Activated T-helper 2 cell treated with anti-CD3 and anti-CD28 coated beads, Interferon-gamma antibody, Interleukin-2, Interleukin-4, amounts not matched to agents 10 μg/mL and 5 μg/mL and 100 μg/mL, durations not matched to agents 14 hours and 24 hours and 36 hours (primary cell): Measurements from ENCODE around the gene NUDT1. TPM values are rescaled to one million over a fixed set of nuclear protein-coding genes. Genes with fewer than 3 reads are reported as not detected.

Experiments used
- DNase-seq: peaks from one replicate; pipeline ENCODE4 v3.0.0; 2021; ENCODE audit warnings: low spot score
- H3K27ac Mint-ChIP-seq: one replicate; pipeline ENCODE4 v1.8.0; 2021; ENCODE audit warnings: mixed read lengths
- H3K27me3 Mint-ChIP-seq: one replicate; pipeline ENCODE4 v1.8.0; 2021; ENCODE audit warnings: low read depth, mixed read lengths
- H3K36me3 Mint-ChIP-seq: one replicate; pipeline ENCODE4 v1.8.0; 2021; ENCODE audit warnings: low read depth, mixed read lengths
- H3K4me1 Mint-ChIP-seq: one replicate; pipeline ENCODE4 v1.8.0; 2021; ENCODE audit warnings: low read depth, mixed read lengths
- H3K4me3 Mint-ChIP-seq: one replicate; pipeline ENCODE4 v1.8.0; 2021; ENCODE audit warnings: low read depth, mild to moderate bottlenecking, moderate library complexity, mixed read lengths
- H3K9me3 Mint-ChIP-seq: one replicate; pipeline ENCODE4 v1.8.0; 2021; ENCODE audit warnings: mixed read lengths
- intact Hi-C: fragments of 100-400 bp; cut with micrococcal nuclease; formaldehyde crosslinking; loops from one replicate; pipeline ENCODE4 v1.15.1; 2023
- total RNA-seq: library from RNA; stranded (reverse); gene quantifications from 2 replicates; pipeline ENCODE4 v1.2.3, GENCODE V29; 2022

The NUDT1 gene
- total RNA-seq, 1 donor from 2014 or later, result 69.3 TPM

GRCh38 chr7:2200584-2200980 is 41.4 kb upstream of the NUDT1 start:
- intact Hi-C loops, result no loop called here
- no peak overlapping the region for H3K4me3 Mint-ChIP-seq
- H3K27ac Mint-ChIP-seq, result no peak overlapping the region
- H3K27me3 Mint-ChIP-seq, result no peaks in the 10 kb centered on the region
- H3K36me3 Mint-ChIP-seq, result peaks cover 26% of the 10 kb centered on the region
- H3K9me3 Mint-ChIP-seq, result peaks cover 1% of the 10 kb centered on the region
- DNase-seq, result no peak
- H3K4me1 Mint-ChIP-seq, result no peaks in the 10 kb centered on the region

DNA sequence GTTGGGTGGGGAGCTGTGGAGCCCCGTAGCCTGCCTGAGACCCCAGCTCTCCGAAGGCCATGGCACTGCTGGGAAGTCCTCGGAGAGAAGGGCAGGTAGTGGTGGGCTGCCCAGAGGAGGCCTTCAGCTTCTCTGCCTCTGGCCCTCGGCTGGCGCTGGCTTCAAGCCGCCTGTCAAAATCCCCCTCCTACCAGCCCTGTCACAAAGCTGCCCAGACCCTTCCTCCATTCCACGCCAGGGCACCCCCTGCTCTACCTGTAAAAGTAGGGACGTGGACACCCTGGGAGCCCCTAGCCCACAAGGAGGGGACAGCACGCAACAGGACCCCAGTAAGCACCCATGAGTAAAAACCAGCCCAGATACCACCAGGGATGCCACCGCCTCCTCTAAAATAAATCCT is 40.9 kb upstream of the NUDT1 start:
- no peak for DNase-seq
- intact Hi-C loops, result no loop called here
- no peaks in the 10 kb centered on the region for H3K9me3 Mint-ChIP-seq
- no peaks in the 10 kb centered on the region for H3K4me1 Mint-ChIP-seq
- H3K27ac Mint-ChIP-seq, result no peak overlapping the region
- peaks cover 21% of the 10 kb centered on the region for H3K36me3 Mint-ChIP-seq
- no peak overlapping the region for H3K4me3 Mint-ChIP-seq
- H3K27me3 Mint-ChIP-seq, result no peaks in the 10 kb centered on the region

DNA sequence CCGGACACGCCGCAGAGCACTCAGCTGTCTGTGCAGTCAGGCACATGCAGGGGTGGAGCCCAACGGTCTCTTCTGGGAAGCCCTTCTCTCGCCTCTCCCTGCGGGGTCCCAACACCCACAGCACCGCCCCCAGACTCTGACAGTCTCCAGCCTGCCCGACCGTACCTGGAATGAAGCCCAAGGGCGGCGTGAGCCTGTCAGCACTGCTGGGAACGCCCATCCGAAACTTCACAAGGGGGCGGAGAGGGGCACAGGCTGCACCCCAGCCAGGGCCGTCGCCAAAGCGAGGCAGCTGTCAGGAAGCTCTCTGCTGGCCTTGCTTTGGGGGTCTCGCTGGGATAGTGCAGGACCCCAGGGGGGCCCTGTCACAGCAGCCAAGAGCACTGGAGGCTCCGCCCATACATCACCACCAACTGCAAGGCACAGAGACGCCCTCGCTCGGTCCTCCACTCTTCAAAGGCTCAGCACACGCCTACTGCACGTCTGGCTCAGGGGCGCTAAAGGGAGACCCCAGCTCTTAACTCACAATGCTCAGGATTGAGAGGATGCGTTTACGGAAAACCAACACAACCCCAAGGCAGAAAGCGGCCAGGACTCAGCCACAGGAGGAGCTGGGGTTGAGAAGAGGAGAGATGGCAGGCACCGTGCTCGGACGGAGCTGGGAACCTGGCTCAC is 40.2 kb upstream of the NUDT1 start:
- DNase-seq, result no peak
- intact Hi-C loops, result no loop called here
- Mint-ChIP-seq H3K4me3 (no peak overlapping the region), H3K27me3 (no peaks in the 10 kb centered on the region), H3K27ac (no peak overlapping the region), H3K4me1 (no peaks in the 10 kb centered on the region), H3K9me3 (no peaks in the 10 kb centered on the region), H3K36me3 (peaks cover 14% of the 10 kb centered on the region)

GRCh38 chr7:2202361-2202761 is 39.7 kb upstream of the NUDT1 start:
- no peak overlapping the region for H3K4me3 Mint-ChIP-seq
- no peak overlapping the region for H3K27ac Mint-ChIP-seq
- no peaks in the 10 kb centered on the region for H3K27me3 Mint-ChIP-seq
- H3K36me3 Mint-ChIP-seq, result peaks cover 13% of the 10 kb centered on the region
- H3K4me1 Mint-ChIP-seq, result no peaks in the 10 kb centered on the region
- intact Hi-C loops, result no loop called here
- no peak for DNase-seq
- no peaks in the 10 kb centered on the region for H3K9me3 Mint-ChIP-seq

GRCh38 chr7:2202901-2203765 is 38.9 kb upstream of the NUDT1 start:
- intact Hi-C loops, result no loop called here
- Mint-ChIP-seq H3K27me3 (no peaks in the 10 kb centered on the region), H3K4me3 (no peak overlapping the region), H3K36me3 (peaks cover 18% of the 10 kb centered on the region), H3K27ac (no peak overlapping the region), H3K4me1 (no peaks in the 10 kb centered on the region), H3K9me3 (no peaks in the 10 kb centered on the region)
- no peak for DNase-seq

GRCh38 chr7:2203766-2204300 is 38.2 kb upstream of the NUDT1 start:
- no peak for DNase-seq
- Mint-ChIP-seq H3K9me3 (no peaks in the 10 kb centered on the region), H3K36me3 (peaks cover 25% of the 10 kb centered on the region), H3K27ac (no peak overlapping the region), H3K27me3 (no peaks in the 10 kb centered on the region), H3K4me1 (no peaks in the 10 kb centered on the region), H3K4me3 (no peak overlapping the region)
- intact Hi-C loops, result no loop called here

DNA sequence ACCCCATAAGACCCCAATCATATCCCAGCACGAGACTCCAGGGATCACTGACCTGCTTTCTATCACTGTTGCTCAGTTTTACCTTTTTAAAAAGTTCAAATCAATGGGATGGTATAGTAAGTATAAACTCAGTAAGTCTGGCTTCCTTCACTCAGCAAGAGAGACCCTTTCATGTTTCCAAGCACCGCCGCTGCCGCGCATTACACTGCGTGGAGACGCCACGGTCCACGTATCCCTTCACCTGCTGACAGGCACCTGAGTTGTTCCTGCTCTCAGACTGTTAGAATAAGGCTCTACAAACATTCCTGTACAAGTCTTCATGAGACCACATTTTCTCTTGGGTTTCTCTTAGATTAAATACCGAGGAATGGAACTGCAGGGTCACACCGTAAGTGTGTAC is 37.6 kb upstream of the NUDT1 start:
- Mint-ChIP-seq H3K27ac (no peak overlapping the region), H3K4me1 (no peaks in the 10 kb centered on the region), H3K4me3 (no peak overlapping the region), H3K36me3 (peaks cover 27% of the 10 kb centered on the region), H3K27me3 (no peaks in the 10 kb centered on the region), H3K9me3 (no peaks in the 10 kb centered on the region)
- DNase-seq, result no peak
- intact Hi-C loops, result no loop called here

- intact Hi-C loops, result no loop called here
- H3K27ac Mint-ChIP-seq, result no peak overlapping the region
- no peaks in the 10 kb centered on the region for H3K27me3 Mint-ChIP-seq
- DNase-seq, result no peak
- no peaks in the 10 kb centered on the region for H3K9me3 Mint-ChIP-seq
- H3K4me1 Mint-ChIP-seq, result no peaks in the 10 kb centered on the region
- peaks cover 25% of the 10 kb centered on the region for H3K36me3 Mint-ChIP-seq
- no peak overlapping the region for H3K4me3 Mint-ChIP-seq
Observed at GRCh38 chr7:2205036-2205780, 36.8 kb upstream of the NUDT1 start.

DNA sequence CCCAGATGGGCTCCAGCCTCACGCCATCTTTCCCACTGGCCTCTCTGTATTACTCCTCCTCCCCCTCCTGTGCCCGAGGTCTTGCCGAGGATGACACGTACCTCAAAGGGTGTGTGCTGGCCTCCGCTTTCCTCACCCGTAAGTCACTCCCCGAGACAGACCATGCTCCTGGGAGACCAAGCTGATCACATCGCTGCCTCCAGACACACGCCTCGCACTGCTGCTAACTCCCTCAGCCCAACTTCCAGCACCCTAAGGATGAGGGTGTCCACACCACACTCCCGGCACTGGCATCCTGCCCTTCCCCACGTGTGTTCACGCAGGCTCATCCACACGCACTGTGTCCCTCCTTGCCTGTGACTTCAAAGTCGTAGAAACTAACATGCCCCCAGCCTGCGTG is 33.3 kb upstream of the NUDT1 start:
- no peaks in the 10 kb centered on the region for H3K9me3 Mint-ChIP-seq
- DNase-seq, result no peak
- intact Hi-C loops, result no loop called here
- no peak overlapping the region for H3K27ac Mint-ChIP-seq
- H3K27me3 Mint-ChIP-seq, result no peaks in the 10 kb centered on the region
- peaks cover 33% of the 10 kb centered on the region for H3K36me3 Mint-ChIP-seq
- no peaks in the 10 kb centered on the region for H3K4me1 Mint-ChIP-seq
- no peak overlapping the region for H3K4me3 Mint-ChIP-seq

- DNase-seq, result peak; percentile 17
- Mint-ChIP-seq H3K27ac (peak overlapping the region; percentile 3), H3K9me3 (no peaks in the 10 kb centered on the region), H3K4me1 (no peaks in the 10 kb centered on the region), H3K4me3 (no peak overlapping the region), H3K27me3 (no peaks in the 10 kb centered on the region), H3K36me3 (peaks cover 37% of the 10 kb centered on the region)
- intact Hi-C loops, result no loop called here
Observed at GRCh38 chr7:2209146-2209960, 32.7 kb upstream of the NUDT1 start.

GRCh38 chr7:2209961-2210323 is 32.1 kb upstream of the NUDT1 start:
- H3K4me1 Mint-ChIP-seq, result peaks cover 1% of the 10 kb centered on the region
- intact Hi-C loops, result no loop called here
- no peak overlapping the region for H3K27ac Mint-ChIP-seq
- no peaks in the 10 kb centered on the region for H3K9me3 Mint-ChIP-seq
- no peak overlapping the region for H3K4me3 Mint-ChIP-seq
- H3K36me3 Mint-ChIP-seq, result peaks cover 37% of the 10 kb centered on the region
- H3K27me3 Mint-ChIP-seq, result no peaks in the 10 kb centered on the region
- no peak for DNase-seq

DNA sequence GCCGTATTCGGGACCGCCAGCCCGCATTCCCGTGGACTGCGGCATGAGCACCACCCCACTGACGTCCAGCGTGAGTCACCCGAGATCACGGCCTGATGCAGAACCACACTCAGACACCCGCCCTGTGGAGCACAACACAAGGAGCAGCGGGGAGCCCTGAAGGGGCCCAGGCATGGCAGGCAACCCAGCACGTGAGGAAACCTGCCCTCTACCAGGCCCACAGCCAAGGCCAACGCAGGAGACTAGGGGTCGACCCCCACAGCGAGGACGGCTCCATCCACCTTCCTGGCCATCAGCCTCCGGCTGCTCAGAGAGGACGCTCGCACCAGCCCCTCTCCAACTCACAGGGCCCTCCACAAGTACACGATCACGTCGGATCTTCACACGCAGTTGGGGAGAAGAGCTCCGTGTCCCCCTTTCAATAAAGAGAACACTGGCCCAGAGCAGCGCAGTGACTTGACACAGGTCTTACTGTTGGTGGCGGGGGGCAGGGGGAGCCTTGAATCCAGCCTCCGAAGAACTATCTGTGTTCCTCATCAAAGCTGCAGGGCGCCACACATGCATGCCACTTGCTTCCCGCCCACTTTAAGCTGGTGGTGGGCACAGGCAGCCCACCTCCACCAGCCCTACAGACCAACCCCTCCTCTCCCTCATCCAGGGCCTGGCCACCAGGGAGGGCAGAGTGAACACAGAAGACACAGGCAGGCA is 31.3 kb upstream of the NUDT1 start:
- Mint-ChIP-seq H3K27ac (no peak overlapping the region), H3K27me3 (no peaks in the 10 kb centered on the region), H3K4me1 (peaks cover 3% of the 10 kb centered on the region), H3K36me3 (peaks cover 42% of the 10 kb centered on the region), H3K4me3 (no peak overlapping the region), H3K9me3 (no peaks in the 10 kb centered on the region)
- intact Hi-C loops, result no loop called here
- DNase-seq, result no peak
